Loucy (cell line): ENCODE data around the gene MAP7D2.

Experiments
- EZH2phosphoT487 ChIP-seq: fragments of 200-600 bp; IDR thresholded peaks from 2 replicates; pipeline ENCODE4 v1.6.1; 2018; ENCODE audit warnings: antibody characterized with exemption, mild to moderate bottlenecking, moderate library complexity, borderline replicate concordance
- TF ChIP-seq, protein P1 (sequence below): fragments of 200-600 bp; sonication (generic); conservative IDR thresholded peaks from 2 replicates; pipeline ENCODE4 v1.5.1; 2014; ENCODE audit warnings: mild to moderate bottlenecking, antibody characterized with exemption, low read length

DNA sequence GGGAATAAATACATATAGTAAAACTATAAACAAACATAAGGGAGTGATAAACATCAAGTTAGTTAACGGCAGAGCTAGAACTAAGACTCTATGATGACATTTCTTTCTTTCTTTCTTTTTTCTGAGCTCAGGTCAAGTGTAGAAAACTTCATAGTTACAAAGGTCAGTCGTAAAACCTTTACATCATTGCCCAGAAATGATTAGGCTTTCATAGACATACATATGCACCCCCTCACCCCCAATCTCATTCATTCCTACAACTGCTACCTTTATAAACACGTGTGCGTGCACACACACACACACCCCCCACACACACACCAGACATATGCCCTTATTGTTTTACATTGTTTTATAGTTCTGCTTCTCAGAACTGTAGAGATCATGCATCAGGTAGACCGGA lies 19.2 kb upstream of the MAP7D2 start:
- TF ChIP-seq, protein P1, sequence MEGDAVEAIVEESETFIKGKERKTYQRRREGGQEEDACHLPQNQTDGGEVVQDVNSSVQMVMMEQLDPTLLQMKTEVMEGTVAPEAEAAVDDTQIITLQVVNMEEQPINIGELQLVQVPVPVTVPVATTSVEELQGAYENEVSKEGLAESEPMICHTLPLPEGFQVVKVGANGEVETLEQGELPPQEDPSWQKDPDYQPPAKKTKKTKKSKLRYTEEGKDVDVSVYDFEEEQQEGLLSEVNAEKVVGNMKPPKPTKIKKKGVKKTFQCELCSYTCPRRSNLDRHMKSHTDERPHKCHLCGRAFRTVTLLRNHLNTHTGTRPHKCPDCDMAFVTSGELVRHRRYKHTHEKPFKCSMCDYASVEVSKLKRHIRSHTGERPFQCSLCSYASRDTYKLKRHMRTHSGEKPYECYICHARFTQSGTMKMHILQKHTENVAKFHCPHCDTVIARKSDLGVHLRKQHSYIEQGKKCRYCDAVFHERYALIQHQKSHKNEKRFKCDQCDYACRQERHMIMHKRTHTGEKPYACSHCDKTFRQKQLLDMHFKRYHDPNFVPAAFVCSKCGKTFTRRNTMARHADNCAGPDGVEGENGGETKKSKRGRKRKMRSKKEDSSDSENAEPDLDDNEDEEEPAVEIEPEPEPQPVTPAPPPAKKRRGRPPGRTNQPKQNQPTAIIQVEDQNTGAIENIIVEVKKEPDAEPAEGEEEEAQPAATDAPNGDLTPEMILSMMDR: no peak
- no peak for TF ChIP-seq EZH2phosphoT487
